Choroid plexus epithelial cell (primary cell): ENCODE results near the gene ZHX3.

Source experiments
- DNase-seq: peaks from one replicate; pipeline ENCODE4 v3.0.0-alpha.2; 2010; ENCODE audit warnings: low read depth
- H3K4me3 ChIP-seq: 2 replicates; pipeline ENCODE4 v1.5.1; 2011; ENCODE audit warnings: low read depth, mild to moderate bottlenecking, control low read depth, low read length, moderate library complexity
- TF ChIP-seq, protein P1 (sequence below): conservative IDR thresholded peaks from 2 replicates; pipeline ENCODE4 v1.5.1; 2011; ENCODE audit warnings: low read depth, mild to moderate bottlenecking, control low read depth, inconsistent platforms, low read length, moderate library complexity

Gene ZHX3

GRCh38 chr20:41167481-41168253 is 149.9 kb downstream of the ZHX3 start:
- TF ChIP-seq, protein P1, sequence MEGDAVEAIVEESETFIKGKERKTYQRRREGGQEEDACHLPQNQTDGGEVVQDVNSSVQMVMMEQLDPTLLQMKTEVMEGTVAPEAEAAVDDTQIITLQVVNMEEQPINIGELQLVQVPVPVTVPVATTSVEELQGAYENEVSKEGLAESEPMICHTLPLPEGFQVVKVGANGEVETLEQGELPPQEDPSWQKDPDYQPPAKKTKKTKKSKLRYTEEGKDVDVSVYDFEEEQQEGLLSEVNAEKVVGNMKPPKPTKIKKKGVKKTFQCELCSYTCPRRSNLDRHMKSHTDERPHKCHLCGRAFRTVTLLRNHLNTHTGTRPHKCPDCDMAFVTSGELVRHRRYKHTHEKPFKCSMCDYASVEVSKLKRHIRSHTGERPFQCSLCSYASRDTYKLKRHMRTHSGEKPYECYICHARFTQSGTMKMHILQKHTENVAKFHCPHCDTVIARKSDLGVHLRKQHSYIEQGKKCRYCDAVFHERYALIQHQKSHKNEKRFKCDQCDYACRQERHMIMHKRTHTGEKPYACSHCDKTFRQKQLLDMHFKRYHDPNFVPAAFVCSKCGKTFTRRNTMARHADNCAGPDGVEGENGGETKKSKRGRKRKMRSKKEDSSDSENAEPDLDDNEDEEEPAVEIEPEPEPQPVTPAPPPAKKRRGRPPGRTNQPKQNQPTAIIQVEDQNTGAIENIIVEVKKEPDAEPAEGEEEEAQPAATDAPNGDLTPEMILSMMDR, result no peak
- no peak overlapping the region for H3K4me3 ChIP-seq
- DNase-seq, result no peak

DNA sequence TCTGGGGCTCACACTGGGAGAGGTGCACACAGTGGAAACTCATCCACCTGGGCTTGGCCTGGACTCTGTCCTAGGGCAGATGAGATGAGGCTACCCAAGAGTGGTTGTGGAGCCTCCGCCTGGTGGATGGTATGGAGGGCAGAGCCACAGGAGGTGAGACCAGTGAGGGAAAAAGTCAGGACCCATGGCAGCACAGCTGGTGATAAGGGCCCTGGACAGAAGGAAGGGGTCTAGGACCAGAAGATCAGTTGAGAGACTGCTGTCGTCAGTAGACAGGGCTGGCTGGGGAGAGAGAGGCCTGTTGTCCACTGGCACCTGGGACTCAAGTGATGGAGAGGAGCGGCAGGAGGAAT is 150.4 kb downstream of the ZHX3 start:
- TF ChIP-seq, protein P1, result no peak
- DNase-seq, result no peak

DNA sequence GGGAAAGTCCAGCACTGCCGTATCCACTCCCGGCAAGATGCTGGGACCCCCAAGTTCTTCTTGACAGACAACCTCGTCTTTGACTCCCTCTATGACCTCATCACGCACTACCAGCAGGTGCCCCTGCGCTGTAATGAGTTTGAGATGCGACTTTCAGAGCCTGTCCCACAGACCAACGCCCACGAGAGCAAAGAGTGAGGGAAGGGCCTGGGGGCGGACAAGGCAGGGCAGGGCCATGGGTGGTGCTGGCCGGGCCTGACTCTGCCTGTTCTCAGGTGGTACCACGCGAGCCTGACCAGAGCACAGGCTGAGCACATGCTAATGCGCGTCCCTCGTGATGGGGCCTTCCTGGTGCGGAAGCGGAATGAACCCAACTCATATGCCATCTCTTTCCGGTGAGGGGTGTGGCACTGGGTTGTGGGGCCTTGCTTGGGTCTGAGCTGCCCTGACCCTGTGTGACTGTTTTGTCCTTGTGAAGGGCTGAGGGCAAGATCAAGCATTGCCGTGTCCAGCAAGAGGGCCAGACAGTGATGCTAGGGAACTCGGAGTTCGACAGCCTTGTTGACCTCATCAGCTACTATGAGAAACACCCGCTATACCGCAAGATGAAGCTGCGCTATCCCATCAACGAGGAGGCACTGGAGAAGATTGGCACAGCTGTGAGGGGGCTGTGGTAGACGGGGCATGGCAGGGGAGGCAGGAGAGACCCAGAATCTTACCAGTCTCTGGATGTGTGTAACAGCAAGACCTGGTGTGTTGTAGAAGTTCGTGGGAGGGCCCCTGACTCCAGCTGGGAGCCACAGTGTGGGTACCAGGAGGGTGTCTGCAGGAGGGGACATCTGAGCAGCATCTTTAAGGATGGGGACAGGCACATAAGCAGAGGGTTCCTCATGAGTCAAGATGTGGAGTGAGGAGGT is 151.1 kb downstream of the ZHX3 start:
- TF ChIP-seq, protein P1, result no peak

More for the DNA sequence above, 150.4 kb downstream of the ZHX3 start:
- no peak overlapping the region for H3K4me3 ChIP-seq

GRCh38 chr20:41165001-41165882 is 152.3 kb downstream of the ZHX3 start:
- no peak for DNase-seq
- TF ChIP-seq, protein P1, result no peak

More for the DNA sequence above, 151.1 kb downstream of the ZHX3 start:
- H3K4me3 ChIP-seq, result no peak overlapping the region
- no peak for DNase-seq

GRCh38 chr20:41163821-41164220 is 153.7 kb downstream of the ZHX3 start:
- no peak for DNase-seq
- TF ChIP-seq, protein P1, result no peak
- no peak overlapping the region for H3K4me3 ChIP-seq

More at GRCh38 chr20:41165001-41165882, 152.3 kb downstream of the ZHX3 start:
- H3K4me3 ChIP-seq, result no peak overlapping the region

GRCh38 chr20:41162396-41162795 is 155.1 kb downstream of the ZHX3 start:
- TF ChIP-seq, protein P1, result no peak
- no peak overlapping the region for H3K4me3 ChIP-seq
- no peak for DNase-seq
